PC-9 (cell line): ENCODE results near the gene EIF5. TPM values are rescaled to one million over a fixed set of nuclear protein-coding genes. Genes with fewer than 3 reads are reported as not detected.
A peak's percentile ranks its signal among the peaks of the same experiment; 100 is the strongest.

Source experiments
- BruUV-seq: library from RNA; stranded (reverse); fragments of 400-500 nt; replicated peaks from 2 replicates; lab custom pipeline; 2021; lab: Mats Ljungman, UMichigan
- CTCF ChIA-PET: fragments of 300-600 bp; sonication (Branson Sonifier 250); formaldehyde crosslinking; loops from one replicate; lab custom pipeline; 2022; ENCODE audit warnings: antibody characterized with exemption; lab: Charles Lee
- POLR2A ChIA-PET: fragments of 300-600 bp; sonication (Branson Sonifier 250); formaldehyde crosslinking; loops from one replicate; lab custom pipeline; 2022; ENCODE audit warnings: antibody characterized with exemption; ENCODE audit not compliant: unreplicated experiment; lab: Charles Lee
- DNase-seq, 2 experiments: peaks; one replicate each; pipeline versions ENCODE4 v3.0.0 to v3.0.0-alpha.2; 2015 to 2022; ENCODE audit warnings: mixed read lengths in 1 of 2
- H2AFZ ChIP-seq: fragments of 200-600 bp; sonication (generic); 2 replicates; pipeline ENCODE4 v1.8.1; 2017; ENCODE audit warnings: antibody characterized with exemption
- H3F3A ChIP-seq: fragments of 200-600 bp; sonication (generic); 2 replicates; pipeline ENCODE4 v1.8.1; 2017; ENCODE audit warnings: antibody characterized with exemption, mild to moderate bottlenecking, low read depth; ENCODE audit not compliant: insufficient read depth
- H3K27ac ChIP-seq: fragments of 200-600 bp; sonication (generic); 2 replicates; pipeline ENCODE4 v1.6.1; 2016; ENCODE audit warnings: mixed run types
- H3K27me3 ChIP-seq: fragments of 200-600 bp; sonication (generic); 2 replicates; pipeline ENCODE4 v1.6.1; 2016; ENCODE audit warnings: low read depth, mixed run types; ENCODE audit not compliant: insufficient read depth
- H3K36me3 ChIP-seq: fragments of 200-600 bp; sonication (generic); 2 replicates; pipeline ENCODE4 v1.6.1; 2016; ENCODE audit warnings: low read depth, mixed run types
- H3K4me1 ChIP-seq: fragments of 200-600 bp; sonication (generic); replicated peaks from 2 replicates; pipeline ENCODE4 v1.6.1; 2016; ENCODE audit warnings: mixed run types; ENCODE audit not compliant: insufficient read depth
- H3K4me2 ChIP-seq: fragments of 200-600 bp; sonication (generic); 2 replicates; pipeline ENCODE4 v1.6.1; 2017; ENCODE audit warnings: mixed run types
- H3K4me3 ChIP-seq: fragments of 200-600 bp; sonication (generic); 2 replicates; pipeline ENCODE4 v1.6.1; 2016; ENCODE audit warnings: mixed run types
- H3K79me2 ChIP-seq: fragments of 200-600 bp; sonication (generic); 2 replicates; pipeline ENCODE4 v1.6.1; 2017; ENCODE audit warnings: low read depth, mixed run types
- H3K9me2 ChIP-seq: fragments of 200-600 bp; sonication (generic); 2 replicates; pipeline ENCODE4 v1.8.1; 2017; ENCODE audit warnings: mild to moderate bottlenecking; ENCODE audit not compliant: insufficient read depth
- H3K9me3 ChIP-seq: fragments of 200-600 bp; sonication (generic); 2 replicates; pipeline ENCODE4 v1.8.1; 2016; ENCODE audit warnings: low read depth; ENCODE audit not compliant: insufficient read depth
- H4K20me1 ChIP-seq: fragments of 200-600 bp; sonication (generic); 2 replicates; pipeline ENCODE4 v1.8.1; 2017; ENCODE audit not compliant: insufficient read depth
- CTCF ChIP-seq: fragments of 200-600 bp; sonication (generic); conservative IDR thresholded peaks from 2 replicates; pipeline ENCODE4 v1.6.1; 2017; ENCODE audit warnings: mixed run types, antibody characterized with exemption, mild to moderate bottlenecking, moderate library complexity
- EZH2 ChIP-seq: fragments of 200-600 bp; sonication (generic); IDR thresholded peaks from 2 replicates; pipeline ENCODE4 v1.8.0; 2017; ENCODE audit warnings: antibody characterized with exemption, low read depth
- intact Hi-C: fragments of 100-400 bp; cut with micrococcal nuclease; formaldehyde crosslinking; loops from one replicate; pipeline ENCODE4 v1.10.0; 2022; ENCODE audit not compliant: unreplicated experiment
- total RNA-seq: library from RNA; stranded (reverse); gene quantifications from 2 replicates; pipeline ENCODE4 v1.2.3, GENCODE V29; 2021

EIF5 gene
- total RNA-seq, 1 experiment from 2014 or later = 330 TPM

DNA sequence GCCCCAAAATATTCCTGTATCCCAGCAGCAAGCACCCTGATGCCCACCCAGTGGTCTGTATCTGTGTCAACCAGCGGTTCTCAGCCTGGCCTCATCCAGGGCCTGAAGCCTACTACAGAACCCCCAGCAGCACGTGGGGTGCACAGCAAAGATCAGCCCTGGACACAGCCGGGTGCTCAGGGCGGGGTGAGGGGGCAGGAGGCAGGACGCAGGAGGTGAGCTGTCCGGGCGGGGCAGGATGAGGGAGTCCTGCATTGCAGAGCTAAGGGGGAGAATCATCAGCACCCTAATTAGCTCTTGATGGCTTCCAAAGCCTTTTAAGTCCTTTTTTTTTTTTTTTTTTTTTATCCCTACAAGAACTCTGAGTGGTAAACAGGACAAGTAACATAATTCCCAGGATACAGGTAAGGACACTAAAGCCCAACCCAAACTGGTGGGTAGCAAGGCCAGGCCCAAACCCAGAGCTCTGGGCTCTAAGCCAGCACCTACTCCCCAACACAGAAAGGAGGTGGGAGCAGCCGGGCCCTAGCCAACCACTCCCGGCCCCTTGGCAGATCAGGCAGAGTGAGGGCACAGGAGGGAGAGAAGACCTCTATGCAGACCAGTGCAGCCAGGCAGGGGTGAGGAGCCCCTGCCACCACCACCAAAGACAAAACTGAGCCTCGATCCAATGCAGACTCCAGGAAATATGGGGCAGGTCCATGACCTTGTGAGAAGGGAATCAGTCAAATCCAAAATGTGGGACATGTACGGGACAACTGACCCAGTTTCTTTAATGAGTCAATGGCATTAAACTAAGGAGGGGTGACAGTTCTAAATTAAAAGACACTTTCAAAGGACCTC, 32.3 kb upstream of the EIF5 start:
- peak overlapping the region; percentile 9; the same call in 1 of the 2 replicates for H3K27ac ChIP-seq
- DNase-seq = peak; percentile 29 to 52

DNA sequence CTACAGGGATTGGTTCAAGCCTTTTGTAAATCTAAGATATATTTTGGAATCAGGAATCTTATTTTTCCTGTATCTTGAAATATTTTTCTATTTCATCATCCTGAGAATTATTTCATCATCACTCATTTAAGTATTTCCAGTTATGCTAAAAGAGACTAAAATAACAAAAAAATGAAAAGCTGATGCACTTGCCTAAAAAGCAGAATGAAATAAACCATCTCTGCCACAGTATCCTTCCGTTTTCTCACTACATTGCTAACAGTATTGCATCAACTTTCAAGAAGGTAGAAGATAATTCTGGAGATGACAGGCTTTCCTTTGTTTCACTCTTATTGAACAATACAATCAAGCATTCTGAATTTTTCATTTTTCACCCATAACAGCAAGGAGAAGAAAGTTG, 31.1 kb upstream of the EIF5 start:
- TF ChIP-seq CTCF (no peak), EZH2 (no peak)
- Histone ChIP-seq H3F3A (0 out of 2 replicates have a peak, but pooled peaks cover 21% of the 10 kb centered on the region), H3K9me3 (peaks cover 13% of the 10 kb centered on the region), H2AFZ (peak overlapping the region; percentile 30; the same call in 1 of the 2 replicates), H3K4me3 (no peak overlapping the region), H3K27ac (peak overlapping the region; percentile 41), H4K20me1 (no peaks in the 10 kb centered on the region), H3K36me3 (no peaks in the 10 kb centered on the region), H3K27me3 (no peaks in the 10 kb centered on the region), H3K4me2 (peak overlapping the region; percentile 1), H3K9me2 (no peaks in the 10 kb centered on the region), H3K79me2 (no peaks in the 10 kb centered on the region), H3K4me1 (peaks cover 25% of the 10 kb centered on the region)
- POLR2A ChIA-PET = interaction anchor here (0.7 kb wide), 1 partner anchor 215 kb away, joined by 19 read pairs; no protein-coding TSS in a partner anchor
- DNase-seq = no peak
- CTCF ChIA-PET = interaction anchor here (0.7 kb wide), 1 partner anchor 89 kb away, joined by 17 read pairs; no protein-coding TSS in a partner anchor
- intact Hi-C loops = no loop called here
- no TSS peak for BruUV-seq

More for the DNA sequence above, 32.3 kb upstream of the EIF5 start:
- Histone ChIP-seq H3K4me1 (peaks cover 30% of the 10 kb centered on the region), H3K79me2 (no peaks in the 10 kb centered on the region), H3F3A (peaks cover 29% of the 10 kb centered on the region), H3K4me2 (peak overlapping the region; percentile 54), H3K9me3 (peaks cover 13% of the 10 kb centered on the region), H3K27me3 (no peaks in the 10 kb centered on the region), H4K20me1 (no peaks in the 10 kb centered on the region), H3K36me3 (no peaks in the 10 kb centered on the region), H2AFZ (no peak overlapping the region), H3K9me2 (no peaks in the 10 kb centered on the region), H3K4me3 (no peak overlapping the region)
- intact Hi-C loops = no loop called here
- BruUV-seq = no TSS peak
- ChIA-PET CTCF (interaction anchor here (0.6 to 0.9 kb wide), 3 partner anchors 30 to 234 kb away, joined by 4 to 7 read pairs (median 4); no protein-coding TSS in a partner anchor), POLR2A (interaction anchor here (0.6 to 1.0 kb wide), 4 partner anchors 17 to 169 kb away, joined by 5 to 13 read pairs (median 8); no protein-coding TSS in a partner anchor)
- no peak for TF ChIP-seq CTCF
- TF ChIP-seq EZH2 = no peak

- BruUV-seq = no TSS peak
These were observed 29.3 kb upstream of the EIF5 start for GRCh38 chr14:103304706-103305105.

More at GRCh38 chr14:103304706-103305105, 29.3 kb upstream of the EIF5 start:
- peaks cover 13% of the 10 kb centered on the region for H3K9me3 ChIP-seq
- DNase-seq = no peak
- H3K79me2 ChIP-seq = no peaks in the 10 kb centered on the region
- TF ChIP-seq CTCF (no peak), EZH2 (no peak)
- ChIA-PET POLR2A (no interaction called here), CTCF (no interaction called here)
- H3K4me3 ChIP-seq = no peak overlapping the region
- intact Hi-C loops = no loop called here
- no peaks in the 10 kb centered on the region for H3K27me3 ChIP-seq
- H3K27ac ChIP-seq = no peak overlapping the region
- peaks cover 25% of the 10 kb centered on the region for H3K4me1 ChIP-seq
- no peaks in the 10 kb centered on the region for H3K9me2 ChIP-seq
- H2AFZ ChIP-seq = no peak overlapping the region
- H3F3A ChIP-seq = 0 out of 2 replicates have a peak, but pooled peaks cover 18% of the 10 kb centered on the region
- H4K20me1 ChIP-seq = no peaks in the 10 kb centered on the region
- no peaks in the 10 kb centered on the region for H3K36me3 ChIP-seq
- H3K4me2 ChIP-seq = no peak overlapping the region
